ENCODE data around the gene ARID1A. TPM values are rescaled to one million over a fixed set of nuclear protein-coding genes. Genes with fewer than 3 reads are reported as not detected.

ARID1A gene
- total and polyA plus RNA-seq, 2 experiments from 2014 or later, result 50.0 to 104 TPM

DNA sequence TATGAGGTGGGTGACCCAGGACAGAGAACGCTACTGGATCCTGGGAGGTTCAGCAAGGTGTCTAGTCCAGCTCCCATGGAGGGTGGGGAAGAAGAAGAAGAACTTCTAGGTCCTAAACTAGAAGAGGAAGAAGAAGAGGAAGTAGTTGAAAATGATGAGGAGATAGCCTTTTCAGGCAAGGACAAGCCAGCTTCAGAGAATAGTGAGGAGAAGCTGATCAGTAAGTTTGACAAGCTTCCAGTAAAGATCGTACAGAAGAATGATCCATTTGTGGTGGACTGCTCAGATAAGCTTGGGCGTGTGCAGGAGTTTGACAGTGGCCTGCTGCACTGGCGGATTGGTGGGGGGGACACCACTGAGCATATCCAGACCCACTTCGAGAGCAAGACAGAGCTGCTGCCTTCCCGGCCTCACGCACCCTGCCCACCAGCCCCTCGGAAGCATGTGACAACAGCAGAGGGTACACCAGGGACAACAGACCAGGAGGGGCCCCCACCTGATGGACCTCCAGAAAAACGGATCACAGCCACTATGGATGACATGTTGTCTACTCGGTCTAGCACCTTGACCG lies 83.4 kb downstream of the ARID1A start:
- H3K27me3 Mint-ChIP-seq (ENCODE audit: insufficient read depth, low read depth, poor library complexity), result peaks cover 5% of the 10 kb centered on the region
- Histone ChIP-seq H3K4me3 (no peak overlapping the region), H3K4me1 (ENCODE audit: insufficient read depth) (peaks cover 11% of the 10 kb centered on the region; the same call in 1 of the 2 replicates), H3K4me2 (no peak overlapping the region), H3K36me3 (ENCODE audit: insufficient read depth) (peaks cover 46% of the 10 kb centered on the region), H3F3A (replicated peaks; ENCODE audit: low read depth) (peaks cover 3% of the 10 kb centered on the region), H3K27ac (ENCODE audit: low read depth) (no peak overlapping the region), H3K79me2 (replicated peaks; ENCODE audit: insufficient read depth) (no peaks in the 10 kb centered on the region), H2AFZ (no peak overlapping the region), H3K27me3 (ENCODE audit: insufficient read depth) (no peaks in the 10 kb centered on the region), H4K20me1 (replicated peaks; ENCODE audit: insufficient read depth) (peaks cover 6% of the 10 kb centered on the region; the same call in 1 of the 2 replicates), H3K9me2 (ENCODE audit: insufficient read depth) (no peaks in the 10 kb centered on the region)
- no peaks in the 10 kb centered on the region; the same call in 2 of the 3 replicates for H3K9me3 Mint-ChIP-seq
- H3K4me1 Mint-ChIP-seq, result peaks cover 21% of the 10 kb centered on the region; the same call in 2 of the 3 replicates
- ATAC-seq (no peak), DNase-seq (ENCODE audit: low spot score) (no peak)
- no peak overlapping the region for H3K27ac Mint-ChIP-seq
- H3K36me3 Mint-ChIP-seq (ENCODE audit: low read depth), result peaks cover 77% of the 10 kb centered on the region
- TF ChIP-seq NANOG (IDR thresholded peaks at IDR 0.05; ENCODE audit: borderline replicate concordance), result no peak
- no peak for TF ChIP-seq POLR2AphosphoS5 (IDR thresholded peaks at IDR 0.05; ENCODE audit: low read depth)
- no peak for TF ChIP-seq EZH2 (IDR thresholded peaks at IDR 0.05; ENCODE audit: low read depth, unreplicated experiment)
- no peak for TF ChIP-seq ZNF331 (CRISPR knock-in tag; IDR thresholded peaks at IDR 0.05; ENCODE audit: low read depth)
- TF ChIP-seq, protein P1, sequence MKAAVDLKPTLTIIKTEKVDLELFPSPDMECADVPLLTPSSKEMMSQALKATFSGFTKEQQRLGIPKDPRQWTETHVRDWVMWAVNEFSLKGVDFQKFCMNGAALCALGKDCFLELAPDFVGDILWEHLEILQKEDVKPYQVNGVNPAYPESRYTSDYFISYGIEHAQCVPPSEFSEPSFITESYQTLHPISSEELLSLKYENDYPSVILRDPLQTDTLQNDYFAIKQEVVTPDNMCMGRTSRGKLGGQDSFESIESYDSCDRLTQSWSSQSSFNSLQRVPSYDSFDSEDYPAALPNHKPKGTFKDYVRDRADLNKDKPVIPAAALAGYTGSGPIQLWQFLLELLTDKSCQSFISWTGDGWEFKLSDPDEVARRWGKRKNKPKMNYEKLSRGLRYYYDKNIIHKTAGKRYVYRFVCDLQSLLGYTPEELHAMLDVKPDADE (IDR thresholded peaks at IDR 0.05), result no peak
- TF ChIP-seq, protein P2, sequence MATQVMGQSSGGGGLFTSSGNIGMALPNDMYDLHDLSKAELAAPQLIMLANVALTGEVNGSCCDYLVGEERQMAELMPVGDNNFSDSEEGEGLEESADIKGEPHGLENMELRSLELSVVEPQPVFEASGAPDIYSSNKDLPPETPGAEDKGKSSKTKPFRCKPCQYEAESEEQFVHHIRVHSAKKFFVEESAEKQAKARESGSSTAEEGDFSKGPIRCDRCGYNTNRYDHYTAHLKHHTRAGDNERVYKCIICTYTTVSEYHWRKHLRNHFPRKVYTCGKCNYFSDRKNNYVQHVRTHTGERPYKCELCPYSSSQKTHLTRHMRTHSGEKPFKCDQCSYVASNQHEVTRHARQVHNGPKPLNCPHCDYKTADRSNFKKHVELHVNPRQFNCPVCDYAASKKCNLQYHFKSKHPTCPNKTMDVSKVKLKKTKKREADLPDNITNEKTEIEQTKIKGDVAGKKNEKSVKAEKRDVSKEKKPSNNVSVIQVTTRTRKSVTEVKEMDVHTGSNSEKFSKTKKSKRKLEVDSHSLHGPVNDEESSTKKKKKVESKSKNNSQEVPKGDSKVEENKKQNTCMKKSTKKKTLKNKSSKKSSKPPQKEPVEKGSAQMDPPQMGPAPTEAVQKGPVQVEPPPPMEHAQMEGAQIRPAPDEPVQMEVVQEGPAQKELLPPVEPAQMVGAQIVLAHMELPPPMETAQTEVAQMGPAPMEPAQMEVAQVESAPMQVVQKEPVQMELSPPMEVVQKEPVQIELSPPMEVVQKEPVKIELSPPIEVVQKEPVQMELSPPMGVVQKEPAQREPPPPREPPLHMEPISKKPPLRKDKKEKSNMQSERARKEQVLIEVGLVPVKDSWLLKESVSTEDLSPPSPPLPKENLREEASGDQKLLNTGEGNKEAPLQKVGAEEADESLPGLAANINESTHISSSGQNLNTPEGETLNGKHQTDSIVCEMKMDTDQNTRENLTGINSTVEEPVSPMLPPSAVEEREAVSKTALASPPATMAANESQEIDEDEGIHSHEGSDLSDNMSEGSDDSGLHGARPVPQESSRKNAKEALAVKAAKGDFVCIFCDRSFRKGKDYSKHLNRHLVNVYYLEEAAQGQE (IDR thresholded peaks at IDR 0.05; ENCODE audit: unreplicated experiment), result no peak
- TF ChIP-seq, protein P3, sequence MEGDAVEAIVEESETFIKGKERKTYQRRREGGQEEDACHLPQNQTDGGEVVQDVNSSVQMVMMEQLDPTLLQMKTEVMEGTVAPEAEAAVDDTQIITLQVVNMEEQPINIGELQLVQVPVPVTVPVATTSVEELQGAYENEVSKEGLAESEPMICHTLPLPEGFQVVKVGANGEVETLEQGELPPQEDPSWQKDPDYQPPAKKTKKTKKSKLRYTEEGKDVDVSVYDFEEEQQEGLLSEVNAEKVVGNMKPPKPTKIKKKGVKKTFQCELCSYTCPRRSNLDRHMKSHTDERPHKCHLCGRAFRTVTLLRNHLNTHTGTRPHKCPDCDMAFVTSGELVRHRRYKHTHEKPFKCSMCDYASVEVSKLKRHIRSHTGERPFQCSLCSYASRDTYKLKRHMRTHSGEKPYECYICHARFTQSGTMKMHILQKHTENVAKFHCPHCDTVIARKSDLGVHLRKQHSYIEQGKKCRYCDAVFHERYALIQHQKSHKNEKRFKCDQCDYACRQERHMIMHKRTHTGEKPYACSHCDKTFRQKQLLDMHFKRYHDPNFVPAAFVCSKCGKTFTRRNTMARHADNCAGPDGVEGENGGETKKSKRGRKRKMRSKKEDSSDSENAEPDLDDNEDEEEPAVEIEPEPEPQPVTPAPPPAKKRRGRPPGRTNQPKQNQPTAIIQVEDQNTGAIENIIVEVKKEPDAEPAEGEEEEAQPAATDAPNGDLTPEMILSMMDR (conservative IDR thresholded peaks at IDR 0.05; ENCODE audit: low read depth in 2 of 2), result no peak
- TF ChIP-seq CREB1 (CRISPR knock-in tag; IDR thresholded peaks at IDR 0.05; ENCODE audit: low read depth), result no peak
- no peak for TF ChIP-seq STAT1 (IDR thresholded peaks at IDR 0.05; ENCODE audit: unreplicated experiment)
- TF ChIP-seq EZH2phosphoT487 (IDR thresholded peaks at IDR 0.05; ENCODE audit: unreplicated experiment), result no peak
- TF ChIP-seq ZNF114 (CRISPR knock-in tag; IDR thresholded peaks at IDR 0.05), result no peak
- TF ChIP-seq, protein P4, sequence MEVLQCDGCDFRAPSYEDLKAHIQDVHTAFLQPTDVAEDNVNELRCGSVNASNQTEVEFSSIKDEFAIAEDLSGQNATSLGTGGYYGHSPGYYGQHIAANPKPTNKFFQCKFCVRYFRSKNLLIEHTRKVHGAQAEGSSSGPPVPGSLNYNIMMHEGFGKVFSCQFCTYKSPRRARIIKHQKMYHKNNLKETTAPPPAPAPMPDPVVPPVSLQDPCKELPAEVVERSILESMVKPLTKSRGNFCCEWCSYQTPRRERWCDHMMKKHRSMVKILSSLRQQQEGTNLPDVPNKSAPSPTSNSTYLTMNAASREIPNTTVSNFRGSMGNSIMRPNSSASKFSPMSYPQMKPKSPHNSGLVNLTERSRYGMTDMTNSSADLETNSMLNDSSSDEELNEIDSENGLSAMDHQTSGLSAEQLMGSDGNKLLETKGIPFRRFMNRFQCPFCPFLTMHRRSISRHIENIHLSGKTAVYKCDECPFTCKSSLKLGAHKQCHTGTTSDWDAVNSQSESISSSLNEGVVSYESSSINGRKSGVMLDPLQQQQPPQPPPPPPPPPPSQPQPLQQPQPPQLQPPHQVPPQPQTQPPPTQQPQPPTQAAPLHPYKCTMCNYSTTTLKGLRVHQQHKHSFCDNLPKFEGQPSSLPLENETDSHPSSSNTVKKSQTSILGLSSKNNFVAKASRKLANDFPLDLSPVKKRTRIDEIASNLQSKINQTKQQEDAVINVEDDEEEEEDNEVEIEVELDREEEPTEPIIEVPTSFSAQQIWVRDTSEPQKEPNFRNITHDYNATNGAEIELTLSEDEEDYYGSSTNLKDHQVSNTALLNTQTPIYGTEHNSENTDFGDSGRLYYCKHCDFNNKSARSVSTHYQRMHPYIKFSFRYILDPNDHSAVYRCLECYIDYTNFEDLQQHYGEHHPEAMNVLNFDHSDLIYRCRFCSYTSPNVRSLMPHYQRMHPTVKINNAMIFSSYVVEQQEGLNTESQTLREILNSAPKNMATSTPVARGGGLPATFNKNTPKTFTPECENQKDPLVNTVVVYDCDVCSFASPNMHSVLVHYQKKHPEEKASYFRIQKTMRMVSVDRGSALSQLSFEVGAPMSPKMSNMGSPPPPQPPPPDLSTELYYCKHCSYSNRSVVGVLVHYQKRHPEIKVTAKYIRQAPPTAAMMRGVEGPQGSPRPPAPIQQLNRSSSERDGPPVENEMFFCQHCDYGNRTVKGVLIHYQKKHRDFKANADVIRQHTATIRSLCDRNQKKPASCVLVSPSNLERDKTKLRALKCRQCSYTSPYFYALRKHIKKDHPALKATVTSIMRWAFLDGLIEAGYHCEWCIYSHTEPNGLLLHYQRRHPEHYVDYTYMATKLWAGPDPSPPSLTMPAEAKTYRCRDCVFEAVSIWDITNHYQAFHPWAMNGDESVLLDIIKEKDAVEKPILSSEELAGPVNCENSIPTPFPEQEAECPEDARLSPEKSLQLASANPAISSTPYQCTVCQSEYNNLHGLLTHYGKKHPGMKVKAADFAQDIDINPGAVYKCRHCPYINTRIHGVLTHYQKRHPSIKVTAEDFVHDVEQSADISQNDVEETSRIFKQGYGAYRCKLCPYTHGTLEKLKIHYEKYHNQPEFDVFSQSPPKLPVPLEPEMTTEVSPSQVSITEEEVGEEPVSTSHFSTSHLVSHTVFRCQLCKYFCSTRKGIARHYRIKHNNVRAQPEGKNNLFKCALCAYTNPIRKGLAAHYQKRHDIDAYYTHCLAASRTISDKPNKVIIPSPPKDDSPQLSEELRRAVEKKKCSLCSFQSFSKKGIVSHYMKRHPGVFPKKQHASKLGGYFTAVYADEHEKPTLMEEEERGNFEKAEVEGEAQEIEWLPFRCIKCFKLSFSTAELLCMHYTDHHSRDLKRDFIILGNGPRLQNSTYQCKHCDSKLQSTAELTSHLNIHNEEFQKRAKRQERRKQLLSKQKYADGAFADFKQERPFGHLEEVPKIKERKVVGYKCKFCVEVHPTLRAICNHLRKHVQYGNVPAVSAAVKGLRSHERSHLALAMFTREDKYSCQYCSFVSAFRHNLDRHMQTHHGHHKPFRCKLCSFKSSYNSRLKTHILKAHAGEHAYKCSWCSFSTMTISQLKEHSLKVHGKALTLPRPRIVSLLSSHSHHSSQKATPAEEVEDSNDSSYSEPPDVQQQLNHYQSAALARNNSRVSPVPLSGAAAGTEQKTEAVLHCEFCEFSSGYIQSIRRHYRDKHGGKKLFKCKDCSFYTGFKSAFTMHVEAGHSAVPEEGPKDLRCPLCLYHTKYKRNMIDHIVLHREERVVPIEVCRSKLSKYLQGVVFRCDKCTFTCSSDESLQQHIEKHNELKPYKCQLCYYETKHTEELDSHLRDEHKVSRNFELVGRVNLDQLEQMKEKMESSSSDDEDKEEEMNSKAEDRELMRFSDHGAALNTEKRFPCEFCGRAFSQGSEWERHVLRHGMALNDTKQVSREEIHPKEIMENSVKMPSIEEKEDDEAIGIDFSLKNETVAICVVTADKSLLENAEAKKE (CRISPR knock-in tag; IDR thresholded peaks at IDR 0.05), result no peak
- TF ChIP-seq JUNB (IDR thresholded peaks at IDR 0.05; ENCODE audit: unreplicated experiment), result no peak
- H3K4me3 Mint-ChIP-seq, result no peak overlapping the region

All from GM23338 (cell line).